GM20000 (cell line): Measurements from ENCODE around the gene RPS6KA4.
A peak's percentile ranks its signal among the peaks of the same experiment; 100 is the strongest.

Source experiments
- DNase-seq: peaks from one replicate; pipeline ENCODE4 v3.0.0; 2012; ENCODE audit warnings: low spot score
- TF ChIP-seq, protein P1 (sequence below): IDR thresholded peaks from 2 replicates; pipeline ENCODE4 v1.5.1; 2012; ENCODE audit warnings: mild to moderate bottlenecking, control low read depth; ENCODE audit errors: extremely low read depth, missing control alignments

Gene RPS6KA4

DNA sequence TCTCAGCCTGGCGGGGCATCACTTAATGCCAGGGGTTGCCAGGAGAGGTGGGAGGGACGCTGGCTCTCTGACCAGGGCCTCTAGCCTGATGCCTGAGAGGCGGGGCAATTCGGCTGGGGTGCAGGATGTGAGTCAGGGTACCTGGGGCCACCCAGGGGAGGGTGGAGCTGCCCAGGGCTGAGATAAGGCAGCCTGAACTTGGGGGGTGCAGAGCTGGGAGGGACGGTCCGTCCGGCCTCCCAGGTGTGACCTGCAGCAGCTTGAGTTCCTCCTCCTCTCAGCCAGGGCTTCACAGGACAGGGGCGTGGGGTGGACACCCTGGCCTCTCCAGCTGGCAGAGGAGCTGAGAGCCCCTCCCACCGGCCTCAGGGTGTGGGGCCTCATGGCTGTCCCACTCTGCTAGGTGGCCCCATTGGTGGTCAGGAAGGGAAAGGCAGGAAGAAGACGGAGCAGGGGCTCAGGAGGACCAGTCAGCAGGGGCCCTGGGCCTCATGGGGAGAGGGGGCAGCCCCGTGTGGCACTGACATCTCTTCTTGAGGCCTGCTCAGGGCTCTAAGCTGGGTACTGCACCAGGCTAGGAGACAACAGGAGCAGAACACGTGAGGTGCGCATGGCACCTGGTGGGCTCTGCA, 942 bp upstream of the RPS6KA4 start:
- TF ChIP-seq, protein P1, sequence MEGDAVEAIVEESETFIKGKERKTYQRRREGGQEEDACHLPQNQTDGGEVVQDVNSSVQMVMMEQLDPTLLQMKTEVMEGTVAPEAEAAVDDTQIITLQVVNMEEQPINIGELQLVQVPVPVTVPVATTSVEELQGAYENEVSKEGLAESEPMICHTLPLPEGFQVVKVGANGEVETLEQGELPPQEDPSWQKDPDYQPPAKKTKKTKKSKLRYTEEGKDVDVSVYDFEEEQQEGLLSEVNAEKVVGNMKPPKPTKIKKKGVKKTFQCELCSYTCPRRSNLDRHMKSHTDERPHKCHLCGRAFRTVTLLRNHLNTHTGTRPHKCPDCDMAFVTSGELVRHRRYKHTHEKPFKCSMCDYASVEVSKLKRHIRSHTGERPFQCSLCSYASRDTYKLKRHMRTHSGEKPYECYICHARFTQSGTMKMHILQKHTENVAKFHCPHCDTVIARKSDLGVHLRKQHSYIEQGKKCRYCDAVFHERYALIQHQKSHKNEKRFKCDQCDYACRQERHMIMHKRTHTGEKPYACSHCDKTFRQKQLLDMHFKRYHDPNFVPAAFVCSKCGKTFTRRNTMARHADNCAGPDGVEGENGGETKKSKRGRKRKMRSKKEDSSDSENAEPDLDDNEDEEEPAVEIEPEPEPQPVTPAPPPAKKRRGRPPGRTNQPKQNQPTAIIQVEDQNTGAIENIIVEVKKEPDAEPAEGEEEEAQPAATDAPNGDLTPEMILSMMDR, result no peak
- peak; percentile 44 for DNase-seq

DNA sequence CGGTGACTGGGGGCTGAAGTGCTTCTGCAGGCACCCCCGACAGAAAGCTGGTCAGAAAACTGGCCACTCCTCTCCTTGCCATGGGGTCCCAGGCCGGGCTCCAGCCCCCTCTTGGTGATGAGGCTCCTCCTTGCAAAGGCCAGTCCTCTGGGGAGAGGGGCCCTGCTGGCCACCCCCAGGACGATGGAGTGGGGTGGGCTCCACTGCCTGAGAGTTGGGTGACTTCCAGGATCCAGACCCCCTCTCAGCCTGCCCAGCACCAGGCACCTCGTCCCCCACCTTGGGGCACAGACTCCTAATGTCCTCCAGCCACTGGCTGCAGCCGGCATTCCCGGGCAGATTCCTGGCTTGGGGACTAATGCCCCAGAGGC, 441 bp upstream of the RPS6KA4 start:
- DNase-seq, result no peak
- TF ChIP-seq, protein P1, result no peak

DNA sequence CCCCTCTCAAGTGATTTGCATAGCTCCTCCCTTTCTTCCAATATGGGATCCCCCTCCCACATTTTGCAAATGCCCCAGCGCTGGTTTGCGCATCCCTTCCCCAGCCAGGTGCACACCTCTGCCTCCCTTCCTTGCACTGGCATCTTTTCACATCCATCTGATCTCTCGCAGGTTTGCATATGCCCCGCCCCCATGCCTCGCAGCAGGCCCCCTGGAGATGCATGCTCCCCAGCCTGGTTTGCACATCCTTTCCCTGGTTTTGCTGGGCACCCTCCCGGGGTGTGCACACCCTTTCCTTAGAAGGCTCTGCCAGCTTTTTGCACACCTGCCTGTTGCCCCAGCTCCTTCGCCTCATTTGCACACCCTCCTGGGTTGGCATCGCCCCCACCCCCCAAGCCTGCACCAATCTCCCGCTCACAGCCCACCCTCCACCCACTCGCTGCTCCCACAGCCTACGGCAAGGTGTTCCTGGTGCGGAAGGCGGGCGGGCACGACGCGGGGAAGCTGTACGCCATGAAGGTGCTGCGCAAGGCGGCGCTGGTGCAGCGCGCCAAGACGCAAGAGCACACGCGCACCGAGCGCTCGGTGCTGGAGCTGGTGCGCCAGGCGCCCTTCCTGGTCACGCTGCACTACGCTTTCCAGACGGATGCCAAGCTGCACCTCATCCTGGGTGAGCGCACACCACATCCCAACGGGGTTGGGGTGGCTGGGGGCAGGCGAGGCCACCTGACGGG, 917 bp downstream of the RPS6KA4 start:
- peak; percentile 77 for DNase-seq
- TF ChIP-seq, protein P1, result no peak

DNA sequence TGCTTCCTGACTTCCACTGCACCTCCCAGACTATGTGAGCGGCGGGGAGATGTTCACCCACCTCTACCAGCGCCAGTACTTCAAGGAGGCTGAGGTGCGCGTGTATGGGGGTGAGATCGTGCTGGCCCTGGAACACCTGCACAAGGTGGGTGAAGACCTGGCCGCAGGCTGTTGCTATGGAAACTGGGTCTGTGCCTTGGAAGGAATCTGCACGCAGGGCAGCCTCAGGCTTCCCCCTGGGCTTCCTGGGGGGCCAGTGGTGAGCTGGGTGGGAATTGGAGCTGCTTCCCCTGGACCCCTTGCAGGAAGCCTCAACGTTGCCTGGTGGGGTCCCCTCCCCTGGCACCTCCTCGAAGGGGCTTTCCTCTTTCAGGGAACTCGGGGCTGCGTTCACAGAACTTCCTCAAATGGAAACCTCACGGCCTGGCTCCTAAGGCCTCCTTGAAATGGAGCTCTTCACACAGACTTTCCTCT, 1.5 kb downstream of the RPS6KA4 start:
- TF ChIP-seq, protein P1, result no peak
- DNase-seq, result peak; percentile 53

DNA sequence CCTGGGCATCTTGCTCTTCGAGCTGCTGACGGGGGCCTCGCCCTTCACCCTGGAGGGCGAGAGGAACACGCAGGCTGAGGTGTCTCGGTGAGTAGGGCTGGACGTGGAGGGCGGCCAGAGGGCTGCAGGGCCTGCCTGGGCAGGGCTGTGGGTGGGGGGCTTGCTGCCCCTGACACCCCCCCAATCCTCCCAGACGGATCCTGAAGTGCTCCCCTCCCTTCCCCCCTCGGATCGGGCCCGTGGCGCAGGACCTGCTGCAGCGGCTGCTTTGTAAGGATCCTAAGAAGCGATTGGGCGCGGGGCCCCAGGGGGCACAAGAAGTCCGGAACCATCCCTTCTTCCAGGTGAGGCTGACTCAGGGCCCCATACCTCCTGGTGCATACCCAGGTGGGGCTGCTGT, 2.7 kb downstream of the RPS6KA4 start:
- DNase-seq, result no peak

DNA sequence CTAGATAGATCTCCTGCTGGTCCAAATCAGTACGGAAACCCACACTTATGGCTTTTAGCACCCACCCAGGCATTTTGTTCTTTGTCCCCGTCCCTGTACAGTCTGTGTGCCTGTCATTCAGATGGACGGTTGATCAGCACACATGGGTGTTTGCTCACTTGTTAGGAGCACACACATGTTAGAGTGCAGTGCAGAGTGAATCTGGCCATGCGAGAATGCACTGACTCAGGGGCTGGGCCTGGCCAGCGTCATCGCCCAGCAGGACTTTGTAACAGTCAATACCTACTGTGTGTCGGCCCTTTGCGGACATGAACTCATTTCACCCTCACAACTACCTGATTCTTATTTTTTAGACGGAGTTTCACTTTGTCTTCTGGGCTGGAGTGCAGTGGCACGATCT, 3.4 kb downstream of the RPS6KA4 start:
- TF ChIP-seq, protein P1, result no peak
- no peak for DNase-seq

More for the DNA sequence above, 2.7 kb downstream of the RPS6KA4 start:
- TF ChIP-seq, protein P1, result no peak

DNA sequence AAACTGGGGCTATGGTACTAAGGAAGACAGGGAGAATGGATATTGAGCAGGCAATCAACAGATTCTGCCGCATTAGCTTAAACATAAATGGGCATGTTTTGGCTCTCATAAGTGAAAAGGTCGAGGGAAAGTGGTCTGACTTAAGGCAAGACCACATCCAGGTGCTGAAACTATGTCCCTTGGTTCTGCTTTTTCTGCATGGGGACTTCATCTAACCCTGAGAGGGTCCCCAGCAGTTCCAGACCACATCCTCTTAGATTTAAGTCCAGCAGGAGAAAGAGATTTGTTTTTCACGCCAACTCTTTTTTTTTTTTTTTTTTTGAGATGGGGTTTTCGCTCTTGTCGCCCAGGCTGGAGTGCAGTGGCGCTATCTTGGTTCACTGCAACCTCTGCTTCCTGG, 5.5 kb downstream of the RPS6KA4 start:
- TF ChIP-seq, protein P1, result no peak
- DNase-seq, result peak; percentile 44
